ENCODE data around the gene TNPO1. TPM values are rescaled to one million over a fixed set of nuclear protein-coding genes. Genes with fewer than 3 reads are reported as not detected.

Gene TNPO1
- total and polyA plus RNA-seq, 9 of the 15 experiments (the other 6 are each of a cell fraction or from before 2014, with no cell fraction given) = 20.8 to 176 (median 97.9) TPM

- TF ChIP-seq ZNF280A (IDR thresholded peaks at IDR 0.05; ENCODE audit: low read depth, partially characterized antibody) = no peak
- 0 out of 2 replicates have a peak, but pooled peaks have one; percentile 3 for TF ChIP-seq TCF15 (CRISPR knock-in tag; IDR thresholded peaks at IDR 0.05)
- TF ChIP-seq EGR1 (conservative IDR thresholded peaks at IDR 0.05) = peak; percentile 50; the same call in 1 of the 2 replicates
- 0 out of 4 replicates have a peak, but pooled peaks of 1 of the 2 experiments have one; percentile 32 for TF ChIP-seq HDAC1 (IDR thresholded peaks at IDR 0.05)
- TF ChIP-seq ELF1 (tag; IDR thresholded peaks at IDR 0.05) = 0 out of 2 replicates have a peak, but pooled peaks have one; percentile 15
- 0 out of 2 replicates have a peak, but pooled peaks have one; percentile 19 for TF ChIP-seq SIN3B (IDR thresholded peaks at IDR 0.05; ENCODE audit: low read depth)
- no peak for TF ChIP-seq HNRNPK (IDR thresholded peaks at IDR 0.05; ENCODE audit: low read depth, low read length, poor library complexity, severe bottlenecking)
- TF ChIP-seq SMAD3 (CRISPR knock-in tag; conservative IDR thresholded peaks at IDR 0.05) = no peak
- peak; percentile 82 for TF ChIP-seq SAP30 (IDR thresholded peaks at IDR 0.05; ENCODE audit: borderline replicate concordance, insufficient read depth, low read depth, low read length, poor library complexity, severe bottlenecking)
- no peak for TF ChIP-seq NR1H2 (CRISPR knock-in tag; IDR thresholded peaks at IDR 0.05)
- TF ChIP-seq ZNF830 (CRISPR knock-in tag; IDR thresholded peaks at IDR 0.05) = no peak
- no peak for TF ChIP-seq ZC3H4 (CRISPR knock-in tag; IDR thresholded peaks at IDR 0.05; ENCODE audit: borderline replicate concordance)
- peak; percentile 82 for TF ChIP-seq POLR2G (IDR thresholded peaks at IDR 0.05; ENCODE audit: low read depth, low read length)
- no peak for TF ChIP-seq PHF21A (IDR thresholded peaks at IDR 0.05; ENCODE audit: borderline replicate concordance, low read depth)
- no peak; the same call in 1 of the 2 replicates for TF ChIP-seq GATAD2B (IDR thresholded peaks at IDR 0.05; ENCODE audit: borderline replicate concordance)
- no peak for TF ChIP-seq SREBF2 (CRISPR knock-in tag; IDR thresholded peaks at IDR 0.05)
- no peak for TF ChIP-seq SIRT6 (IDR thresholded peaks at IDR 0.05; ENCODE audit: low read depth, low read length)
- no peak for TF ChIP-seq BRCA1 (IDR thresholded peaks at IDR 0.05)
- TF ChIP-seq BRCA1 (CRISPR knock-in tag; IDR thresholded peaks at IDR 0.05) = no peak
- TF ChIP-seq ZBTB2 (IDR thresholded peaks at IDR 0.05) = no peak
- TF ChIP-seq E2F4 (CRISPR knock-in tag; IDR thresholded peaks at IDR 0.05; ENCODE audit: low read depth) = peak; percentile 63; the same call in 1 of the 2 replicates
- TF ChIP-seq TEAD2 (tag; IDR thresholded peaks at IDR 0.05) = no peak
- no peak for TF ChIP-seq ZNF140 (CRISPR knock-in tag; IDR thresholded peaks at IDR 0.05)
Observed at GRCh38 chr5:72848474-72849428, 32.3 kb downstream of the TNPO1 start (continued).
